ENCODE results near the gene TAS2R1.
"Not testable (repeated sequence)": the region's sequence is repeated elsewhere in the genome, so short reads cannot be mapped to it uniquely, and the experiment has no call there.

The TAS2R1 gene

GRCh38 chr5:9624196-9624947, 5.8 kb downstream of the TAS2R1 start:
- no peak for FAIRE-seq
- DNase-seq (ENCODE audit: extremely low spot score, insufficient read length, low read depth) = no peak

DNA sequence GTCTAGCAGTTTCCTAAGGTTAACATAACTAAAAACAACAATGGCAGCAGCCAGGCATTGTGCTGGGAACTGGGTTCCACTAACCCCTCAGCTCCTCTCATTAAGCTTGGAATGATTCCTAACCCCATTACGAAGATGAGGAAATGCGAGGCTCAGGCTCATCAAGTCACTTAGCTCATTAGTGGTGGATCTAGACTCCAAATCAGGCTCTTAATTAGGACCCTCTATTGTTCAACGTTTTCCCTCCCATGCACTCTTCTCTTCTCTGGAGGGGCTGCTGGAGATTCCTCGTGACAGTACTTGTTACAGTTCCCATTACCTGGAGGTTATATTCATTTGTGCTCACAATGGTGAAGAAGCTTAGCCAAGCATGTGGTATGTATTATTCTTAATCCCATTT, 6.5 kb downstream of the TAS2R1 start:
- no peak for DNase-seq (ENCODE audit: extremely low spot score, insufficient read length, low read depth)
- FAIRE-seq = no peak

DNA sequence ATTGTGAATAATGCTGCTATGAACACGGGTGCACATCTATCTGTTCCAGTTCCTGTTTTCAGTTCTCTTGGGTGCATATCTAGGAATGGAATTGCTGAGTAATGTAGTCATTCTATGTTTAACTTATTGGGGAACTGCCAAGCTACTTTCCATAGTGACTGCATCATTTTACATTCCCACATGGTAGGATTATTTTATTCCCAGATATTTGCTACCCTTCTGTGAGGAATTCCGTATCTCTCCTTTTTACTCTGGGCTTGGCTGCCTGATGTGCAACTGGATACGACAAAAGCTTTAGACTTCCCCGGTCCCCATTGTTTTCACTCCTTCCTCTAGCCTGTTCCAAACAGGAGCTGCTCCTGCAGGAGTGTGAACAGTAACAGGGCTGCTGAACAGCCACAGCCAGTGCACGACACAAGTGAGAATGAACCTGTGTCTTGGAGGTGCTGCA, 7.2 kb downstream of the TAS2R1 start:
- DNase-seq (ENCODE audit: extremely low spot score, insufficient read length, low read depth) = no peak
- no peak for FAIRE-seq

DNA sequence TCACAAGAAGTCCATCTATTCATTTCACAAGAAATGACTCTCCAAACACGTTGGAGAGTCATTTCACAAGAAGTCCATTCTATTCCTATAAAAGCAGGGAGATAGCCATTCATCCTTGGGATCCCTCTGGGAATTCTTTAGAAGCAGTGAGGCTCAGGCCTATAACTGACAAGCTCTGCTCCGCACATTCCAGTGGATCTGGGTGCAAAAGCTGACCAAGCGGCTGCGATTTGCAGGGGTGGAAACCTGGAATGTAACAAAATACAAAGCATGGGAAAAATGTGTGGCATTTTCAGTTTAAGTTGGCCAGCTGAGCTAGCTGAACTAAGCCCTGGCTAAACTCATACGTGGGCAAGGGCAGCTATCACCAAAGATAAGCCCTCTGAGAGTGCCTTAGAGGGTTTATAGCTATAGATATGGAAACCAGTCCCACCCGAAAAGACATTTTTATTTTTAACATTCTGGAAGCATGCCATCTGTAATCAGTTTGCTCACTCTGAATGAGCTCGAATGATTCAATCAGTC, 8.7 kb downstream of the TAS2R1 start:
- no peak for FAIRE-seq
- no peak for DNase-seq (ENCODE audit: extremely low spot score, insufficient read length, low read depth)

- FAIRE-seq = no peak
Observed at GRCh38 chr5:9619331-9620092, 10.6 kb downstream of the TAS2R1 start.

DNA sequence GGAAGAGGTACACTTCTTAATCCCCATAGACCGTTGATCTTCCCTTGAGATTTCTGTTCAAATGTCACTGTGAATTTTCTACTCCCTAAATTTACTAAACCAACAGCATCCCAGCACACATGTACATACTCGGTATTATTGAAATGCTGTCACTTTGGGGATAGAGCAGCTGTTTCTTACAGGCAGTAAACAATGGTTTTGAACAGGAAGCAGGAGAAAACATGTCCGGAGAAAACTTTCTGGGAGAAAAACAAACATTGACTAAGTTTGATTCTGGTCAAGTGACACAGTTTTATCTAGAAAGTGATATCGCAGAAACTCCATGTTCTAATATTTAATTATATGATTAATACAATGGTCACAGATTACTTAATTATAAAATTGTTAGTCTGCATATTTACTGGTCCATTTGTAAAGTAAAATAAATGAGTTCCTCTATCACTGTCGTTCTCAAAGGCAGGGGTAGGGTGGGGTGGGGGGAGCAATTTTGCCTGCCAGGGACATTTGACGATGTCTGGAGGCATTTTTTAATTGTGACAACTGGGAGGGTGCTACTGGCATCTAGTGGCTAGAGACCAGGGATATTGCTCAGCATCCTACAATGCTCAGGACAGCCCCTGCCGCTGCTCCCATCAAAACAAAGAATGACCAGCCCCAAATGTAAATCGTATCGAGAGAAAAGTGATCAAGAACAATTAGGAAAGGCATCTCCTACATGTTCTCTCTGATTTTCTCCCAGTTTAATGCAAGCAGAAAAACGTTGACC, 12.2 kb downstream of the TAS2R1 start:
- DNase-seq (ENCODE audit: extremely low spot score, insufficient read length, low read depth) (no peak), FAIRE-seq (no peak)

More at GRCh38 chr5:9619331-9620092, 10.6 kb downstream of the TAS2R1 start:
- no peak for DNase-seq (ENCODE audit: extremely low spot score, insufficient read length, low read depth)

- FAIRE-seq (no peak), DNase-seq (ENCODE audit: extremely low spot score, insufficient read length, low read depth) (no peak)
Observed at GRCh38 chr5:9617221-9617620, 12.9 kb downstream of the TAS2R1 start.

- no peak for FAIRE-seq
- DNase-seq (ENCODE audit: extremely low spot score, insufficient read length, low read depth) = no peak
Observed at GRCh38 chr5:9615331-9615730, 14.8 kb downstream of the TAS2R1 start.

DNA sequence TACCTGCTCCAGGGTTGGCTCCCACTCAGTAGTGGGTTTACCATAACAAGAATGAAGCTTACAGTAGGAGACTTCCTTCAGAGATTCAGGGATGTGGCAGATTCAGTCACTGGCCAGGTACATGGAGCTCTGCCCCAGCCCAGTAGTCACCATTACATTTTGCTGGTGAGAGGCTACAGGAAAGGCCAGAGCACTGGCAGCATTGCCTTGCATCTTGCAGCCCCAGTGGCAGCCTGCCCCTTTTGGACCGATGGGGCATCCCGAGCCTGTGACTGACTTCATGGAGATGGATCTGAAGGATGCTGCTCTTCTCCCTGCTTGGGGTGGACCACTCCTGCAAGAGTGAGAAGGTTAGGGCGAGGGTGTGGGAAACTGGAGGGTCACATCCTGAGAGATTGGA, 16.8 kb downstream of the TAS2R1 start:
- DNase-seq (ENCODE audit: extremely low spot score, insufficient read length, low read depth) (no peak), FAIRE-seq (no peak)

DNA sequence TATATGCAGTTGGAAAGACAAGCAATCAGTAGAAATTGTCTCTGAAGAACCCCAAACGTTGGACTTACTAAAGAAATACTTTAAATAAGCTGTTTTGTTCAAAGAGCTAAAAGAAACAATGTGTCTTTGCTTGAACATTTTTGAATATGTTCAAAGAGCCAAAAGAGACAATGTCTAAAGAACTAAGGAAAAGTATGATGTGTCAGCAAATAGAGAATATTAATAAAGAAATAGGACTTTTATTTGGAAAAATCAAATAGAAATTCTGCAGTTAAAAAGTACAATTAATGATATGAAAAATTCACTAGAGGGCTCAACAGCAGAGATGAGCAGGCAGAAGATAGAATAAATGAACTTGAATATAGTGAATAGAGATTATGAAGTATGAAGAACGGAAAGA, 19.2 kb downstream of the TAS2R1 start:
- DNase-seq (ENCODE audit: extremely low spot score, insufficient read length, low read depth) = no peak
- no peak for FAIRE-seq

DNA sequence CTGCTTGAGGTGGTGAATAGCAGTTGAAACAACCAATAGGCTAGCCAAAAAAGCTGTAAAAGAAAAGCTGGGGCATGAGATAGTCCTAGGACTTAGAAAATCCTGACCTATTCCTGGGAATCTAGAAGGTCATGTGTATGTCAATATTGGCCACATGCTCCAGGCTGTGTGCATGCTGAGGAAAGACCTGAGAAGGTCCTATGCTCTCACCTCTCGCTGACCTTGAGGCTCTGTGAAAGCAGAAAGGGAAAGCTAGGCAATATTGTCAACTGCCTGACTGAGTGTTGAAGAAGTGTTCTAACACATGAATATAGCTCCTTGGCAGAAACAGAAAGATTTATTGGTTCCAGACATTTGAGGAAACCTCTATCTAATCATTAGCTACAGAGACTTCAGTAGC, 19.8 kb downstream of the TAS2R1 start:
- DNase-seq (ENCODE audit: extremely low spot score, insufficient read length, low read depth) = no peak
- no peak for FAIRE-seq

- DNase-seq (ENCODE audit: extremely low spot score, insufficient read length, low read depth) = no peak
- no peak for FAIRE-seq
Observed at GRCh38 chr5:9608093-9608492, 22.1 kb downstream of the TAS2R1 start.

DNA sequence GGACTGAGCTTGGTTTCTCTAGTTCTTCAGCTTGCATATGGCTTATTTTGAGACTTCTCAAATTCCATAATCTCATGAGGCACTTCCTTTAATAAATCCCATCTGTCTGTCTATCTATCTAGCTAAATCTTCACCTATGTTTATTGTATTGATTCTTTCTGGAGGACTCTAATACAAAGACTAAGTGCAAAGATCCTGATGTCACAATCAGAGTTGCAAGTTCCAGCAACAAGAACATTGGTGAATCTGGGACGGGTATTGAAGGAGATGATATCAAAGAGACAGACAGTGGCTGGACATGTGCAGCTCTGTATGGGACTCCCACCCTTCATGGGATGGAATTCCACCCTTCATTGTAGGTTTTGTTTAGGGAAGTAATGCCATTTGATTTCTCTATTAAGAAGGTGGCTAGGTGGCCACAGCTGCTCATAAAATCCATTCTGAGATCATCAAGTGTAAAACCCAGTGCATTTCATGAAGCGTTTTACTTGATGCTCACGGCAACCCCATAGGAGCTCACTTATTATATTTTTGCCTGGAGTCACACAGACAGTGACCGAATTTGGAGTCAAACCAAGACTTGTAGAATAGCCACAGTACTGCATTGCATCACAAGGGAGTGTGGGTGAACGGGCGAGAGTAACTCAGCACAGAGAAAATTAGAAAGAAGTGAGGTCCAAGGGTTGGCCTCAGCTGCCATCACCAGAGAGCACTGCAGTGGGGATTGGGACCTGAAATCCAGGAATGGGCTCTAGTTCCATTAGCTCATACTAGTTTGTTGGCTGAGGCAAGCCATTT, 24.9 kb downstream of the TAS2R1 start:
- no peak for FAIRE-seq
- DNase-seq (ENCODE audit: extremely low spot score, insufficient read length, low read depth) = no peak

GRCh38 chr5:9604416-9604815, 25.7 kb downstream of the TAS2R1 start:
- DNase-seq (ENCODE audit: extremely low spot score, insufficient read length, low read depth) (no peak), FAIRE-seq (no peak)

DNA sequence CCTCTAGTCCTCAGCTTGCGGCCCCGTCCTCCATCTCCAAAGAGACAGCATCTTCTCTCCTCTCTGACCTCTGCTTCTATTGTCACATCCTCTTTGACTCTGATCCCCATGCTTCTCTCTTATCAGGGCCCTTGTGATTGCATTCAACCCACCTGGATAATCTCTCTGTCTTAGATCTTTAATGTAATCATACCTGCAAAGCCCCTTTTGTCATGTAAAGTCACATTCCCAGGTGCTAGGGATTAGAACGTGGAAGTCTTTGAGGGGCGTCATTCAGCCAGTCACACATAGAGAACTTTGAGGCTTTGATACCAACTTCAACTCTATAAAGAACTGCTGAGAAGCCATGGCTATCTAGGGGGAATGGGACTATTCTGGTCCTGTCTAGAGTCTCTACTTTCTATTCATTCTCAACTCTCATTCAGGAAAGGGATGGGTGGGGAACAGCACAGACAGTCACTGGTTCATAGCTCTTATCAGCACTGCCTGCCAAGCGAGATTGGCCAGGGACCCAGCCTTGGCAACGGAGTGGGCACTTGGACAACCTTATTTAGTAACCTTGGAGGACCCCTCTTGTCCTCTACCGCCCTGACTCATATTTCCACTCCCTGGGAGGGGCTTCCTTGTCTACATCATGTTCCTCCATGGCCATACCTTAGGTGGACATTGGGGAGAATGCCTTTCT, 29.0 kb downstream of the TAS2R1 start:
- DNase-seq (ENCODE audit: extremely low spot score, insufficient read length, low read depth) (no peak), FAIRE-seq (no peak)

DNA sequence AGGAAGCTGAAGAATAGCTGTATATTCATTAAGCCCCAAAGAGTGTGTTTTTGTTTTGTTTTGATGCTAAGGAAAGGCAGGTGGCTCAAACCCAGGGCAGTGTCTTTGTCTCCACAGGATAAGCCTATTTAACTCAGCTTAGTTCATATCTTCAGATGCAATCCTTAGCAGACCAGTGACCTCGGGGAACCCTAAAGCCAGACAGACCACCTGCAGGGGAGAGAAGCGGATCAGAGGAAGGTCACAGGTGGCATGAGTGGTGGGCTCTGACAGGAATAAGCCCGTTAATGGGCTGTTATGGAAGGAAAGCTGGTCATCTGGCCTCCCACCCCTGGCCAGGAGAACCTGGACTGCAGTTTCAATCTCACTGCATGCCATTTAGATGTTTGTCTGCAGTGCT, 30.8 kb downstream of the TAS2R1 start:
- DNase-seq (ENCODE audit: extremely low spot score, insufficient read length, low read depth) = no peak
- FAIRE-seq = no peak

DNA sequence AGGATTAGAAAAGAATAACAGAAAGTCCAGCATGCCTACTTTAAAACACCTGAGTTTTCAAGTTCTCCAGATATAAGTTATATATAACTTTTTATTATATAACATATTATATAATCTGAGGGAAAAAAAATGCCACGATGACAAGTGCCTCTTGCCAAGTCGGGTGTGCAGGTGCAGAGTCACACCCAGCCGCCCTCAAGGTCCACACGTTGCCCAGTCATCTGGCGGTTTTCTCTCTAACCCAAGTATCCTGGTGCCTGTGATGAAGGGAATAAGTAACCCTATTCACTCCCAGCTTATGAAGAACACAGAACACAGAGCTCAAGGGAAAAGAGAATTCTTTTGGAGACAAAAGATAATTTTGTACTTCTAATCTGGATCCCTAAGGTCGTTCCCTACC, 31.8 kb downstream of the TAS2R1 start:
- not testable (repeated sequence) for DNase-seq (ENCODE audit: extremely low spot score, insufficient read length, low read depth); FAIRE-seq

GRCh38 chr5:9597322-9597721, 32.8 kb downstream of the TAS2R1 start:
- DNase-seq (ENCODE audit: extremely low spot score, insufficient read length, low read depth); FAIRE-seq: not testable (repeated sequence)

GRCh38 chr5:9596824-9597223, 33.3 kb downstream of the TAS2R1 start:
- no peak for DNase-seq (ENCODE audit: extremely low spot score, insufficient read length, low read depth)
- FAIRE-seq = no peak

Data from GM18507 (cell line).